Heart right ventricle (tissue), 16 donors: ENCODE results near the gene CERS3. TPM values are rescaled to one million over a fixed set of nuclear protein-coding genes. Genes with fewer than 3 reads are reported as not detected.

ENCODE experiments used
- ATAC-seq, 8 donors: fragments of 200-7000 bp; cut with Tn5 transposase; one replicate each; pipeline ENCODE4 v1.9.1; 2020; ENCODE audit warnings: mild to moderate bottlenecking in 8 of 8, moderate library complexity in 8 of 8, moderate number of reproducible peaks in 1 of 8
- DNase-seq, 2 donors: peaks; one replicate each; pipeline ENCODE4 v3.0.0-alpha.2; 2020
- H3K27ac ChIP-seq, 10 donors: fragments of 200-600 bp; sonication (generic) in 2 of 10; one replicate each; pipeline versions ENCODE4 v1.5.0 to v1.8.0; 2020 to 2022; ENCODE audit warnings: mild to moderate bottlenecking in 3 of 10
- H3K27me3 ChIP-seq, 7 donors: fragments of 200-600 bp; one replicate each; pipeline ENCODE4 v1.8.0; 2021 to 2022; ENCODE audit warnings: mild to moderate bottlenecking in 2 of 7
- H3K36me3 ChIP-seq, 9 donors: fragments of 200-600 bp; sonication (generic) in 1 of 9; one replicate each; pipeline versions ENCODE4 v1.5.0 to v1.8.0; 2020 to 2022; ENCODE audit warnings: mild to moderate bottlenecking in 2 of 9
- H3K4me1 ChIP-seq, 9 donors: fragments of 200-600 bp; sonication (generic) in 1 of 9; one replicate each; pipeline versions ENCODE4 v1.5.0 to v1.8.0; 2020 to 2022; ENCODE audit warnings: mild to moderate bottlenecking in 4 of 9
- H3K4me3 ChIP-seq, 10 donors: fragments of 200-600 bp; sonication (generic) in 2 of 10; one replicate each; pipeline versions ENCODE4 v1.5.0 to v1.8.0; 2020 to 2022; ENCODE audit warnings: mild to moderate bottlenecking in 7 of 10, moderate library complexity in 2 of 10
- H3K9me3 ChIP-seq, 11 donors: fragments of 200-600 bp in 10 of 11; sonication (generic) in 2 of 11; one replicate each; pipeline versions ENCODE4 v1.5.0 to v1.8.0; 2013 to 2022; ENCODE audit warnings: mild to moderate bottlenecking in 2 of 11, control low read depth in 1 of 11, moderate library complexity in 1 of 11
- WGBS, 2 donors: extraction: QIAGEN DNeasy Blood & Tissue Kit; methylation state at CpG; one replicate each; pipeline ENCODE4 v1.1.7; 2013; ENCODE audit warnings: inconsistent platforms in 1 of 2; 5-methylcytosine and 5-hydroxymethylcytosine counted together
- intact Hi-C, 10 donors: fragments of 100-400 bp; cut with DNase I; formaldehyde crosslinking; loops; one replicate each; pipeline versions ENCODE4 v1.11.1 to v1.14.2; 2022
- polyA plus RNA-seq, 2 donors: library from polyadenylated mRNA; stranded (reverse); fragments of 200-250 nt; gene quantifications; one replicate each; pipeline ENCODE4 v1.2.3, GENCODE V29; 2013
- total RNA-seq, 10 donors: library from RNA; stranded (reverse); fragmentation: NEBNext Ultra II Directional in 3 of 10; extraction: Animal tissue kit (Norgen Biotek cat#: 25700) in 3 of 10; gene quantifications; one replicate each; pipeline versions ENCODE4 v1.2.1 to v1.2.4, GENCODE V29; 2021 to 2023
- TF ChIP-seq, protein P1 (sequence below), 9 donors: fragments of 200-600 bp; sonication (generic) in 2 of 9; IDR thresholded peaks; one replicate each; pipeline versions ENCODE4 v1.5.0 to v1.8.0; 2021 to 2022; ENCODE audit warnings: antibody characterized with exemption in 9 of 9, mild to moderate bottlenecking in 5 of 9, moderate library complexity in 1 of 9
- donor health status: Arrhythmogenic right ventricular cardiomyopathy.
- donor health status: ischemic (EF 13 %, LVEDD 7.1; RV severe dilation, severe dysfunction).
- donor health status: healthy with polysubstance abuse.
- donor health status: DM: no; HTN: yes; CAD: no.
- donor health status: DM: no; HTN: no; CAD: no.
- donor health status: ischemic (EF 25% LVEDD 6.9; RV normal size, moderate dysfunction).
- donor health status: ischemic (EF 25% LVEDD 5.7; RV mildly dilated, moderate dysfunction).
- donor health status: healthy.
- donor health status: DM: yes; HTN: yes; CAD: no.
- donor health status: Ischemic cardiomyopathy.
- donor health status: ischemic (EF 35%, LVEDD 5.7; RV mildly dilated, moderate dysfunction).
- donor health status: nonischemic (EF 11% LVEDD 7.7; RV severe dilation, severe dysfunction).
- donor health status: DM: yes; HTN: yes; CAD: no.
- donor health status: PGD.
- donor health status: ischemic (EF 29% LVEDD 5.4; RV normal size, mild dysfunction).
- donor health status: nonischemic (EF 23%, LVEDD 6.1; RV moderate dilation, normal function).

Gene CERS3
- total and polyA plus RNA-seq, 12 donors: 0.03 TPM; not detected in 11

DNA sequence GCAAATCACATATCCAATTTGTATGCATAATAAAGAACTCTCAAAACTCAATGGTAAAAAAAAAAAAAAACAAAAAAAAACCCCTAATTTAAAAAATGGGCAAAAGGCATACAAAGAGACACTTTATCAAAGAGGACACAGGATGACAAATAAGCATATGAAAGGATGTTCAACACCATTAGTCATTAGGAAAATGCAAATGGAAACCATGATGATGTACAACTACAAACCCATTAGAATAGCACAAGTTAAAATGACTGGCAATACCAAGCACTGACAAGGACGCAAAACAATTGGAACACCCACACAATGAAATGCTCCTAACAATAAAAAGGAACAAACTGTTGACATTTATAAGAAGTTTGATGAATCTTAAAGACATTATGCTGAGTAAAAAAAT is 123.6 kb downstream of the CERS3 start:
- TF ChIP-seq, protein P1, sequence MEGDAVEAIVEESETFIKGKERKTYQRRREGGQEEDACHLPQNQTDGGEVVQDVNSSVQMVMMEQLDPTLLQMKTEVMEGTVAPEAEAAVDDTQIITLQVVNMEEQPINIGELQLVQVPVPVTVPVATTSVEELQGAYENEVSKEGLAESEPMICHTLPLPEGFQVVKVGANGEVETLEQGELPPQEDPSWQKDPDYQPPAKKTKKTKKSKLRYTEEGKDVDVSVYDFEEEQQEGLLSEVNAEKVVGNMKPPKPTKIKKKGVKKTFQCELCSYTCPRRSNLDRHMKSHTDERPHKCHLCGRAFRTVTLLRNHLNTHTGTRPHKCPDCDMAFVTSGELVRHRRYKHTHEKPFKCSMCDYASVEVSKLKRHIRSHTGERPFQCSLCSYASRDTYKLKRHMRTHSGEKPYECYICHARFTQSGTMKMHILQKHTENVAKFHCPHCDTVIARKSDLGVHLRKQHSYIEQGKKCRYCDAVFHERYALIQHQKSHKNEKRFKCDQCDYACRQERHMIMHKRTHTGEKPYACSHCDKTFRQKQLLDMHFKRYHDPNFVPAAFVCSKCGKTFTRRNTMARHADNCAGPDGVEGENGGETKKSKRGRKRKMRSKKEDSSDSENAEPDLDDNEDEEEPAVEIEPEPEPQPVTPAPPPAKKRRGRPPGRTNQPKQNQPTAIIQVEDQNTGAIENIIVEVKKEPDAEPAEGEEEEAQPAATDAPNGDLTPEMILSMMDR (IDR thresholded peaks at IDR 0.05): no peak

DNA sequence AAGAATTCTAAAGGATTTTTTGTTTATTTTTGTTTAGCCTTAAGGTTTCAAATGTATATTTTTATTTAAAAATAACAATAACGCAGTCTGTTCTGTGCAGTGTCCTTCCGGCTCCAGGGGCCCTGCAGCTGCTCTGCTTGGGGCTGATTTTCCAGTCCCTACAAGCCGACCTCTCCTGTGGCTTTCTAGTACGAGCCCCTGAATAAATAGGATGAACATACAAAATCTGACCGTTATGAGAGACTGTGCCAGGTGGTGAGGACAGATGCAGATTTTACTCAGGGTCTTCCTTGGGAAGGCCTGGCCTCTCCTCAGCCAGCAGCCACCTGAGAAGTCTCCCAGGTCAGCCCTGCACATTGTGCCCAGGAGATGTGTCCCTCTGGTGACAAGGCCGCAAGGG is 127.8 kb downstream of the CERS3 start:
- DNase-seq: no peak
- no peaks in the 10 kb centered on the region for H3K4me1 ChIP-seq
- no peaks in the 10 kb centered on the region for H3K36me3 ChIP-seq
- 79 to 88% methylated on average over 6 of the region's 6 CpGs for WGBS, 2 donors
- intact Hi-C loops: no loop called here
- peaks cover 0 to 13% (median 0%) of the 10 kb centered on the region in 7 donors for H3K27me3 ChIP-seq
- H3K9me3 ChIP-seq: peaks cover 0 to 18% (median 3%) of the 10 kb centered on the region in 11 donors
- no peak overlapping the region for H3K27ac ChIP-seq
- no peak overlapping the region for H3K4me3 ChIP-seq
- ATAC-seq: no peak
- TF ChIP-seq, protein P1 (IDR thresholded peaks at IDR 0.05): no peak

More for the DNA sequence above, 123.6 kb downstream of the CERS3 start:
- WGBS, 2 donors: 98% methylated on average over 1 of the region's 1 CpG
- Histone ChIP-seq H3K4me1 (no peaks in the 10 kb centered on the region), H3K36me3 (no peaks in the 10 kb centered on the region), H3K9me3 (peaks cover 0 to 27% (median 3%) of the 10 kb centered on the region in 11 donors), H3K27ac (no peak overlapping the region), H3K4me3 (no peak overlapping the region), H3K27me3 (peaks cover 0 to 10% (median 0%) of the 10 kb centered on the region in 7 donors)
- intact Hi-C loops: no loop called here
- DNase-seq (no peak), ATAC-seq (no peak)

DNA sequence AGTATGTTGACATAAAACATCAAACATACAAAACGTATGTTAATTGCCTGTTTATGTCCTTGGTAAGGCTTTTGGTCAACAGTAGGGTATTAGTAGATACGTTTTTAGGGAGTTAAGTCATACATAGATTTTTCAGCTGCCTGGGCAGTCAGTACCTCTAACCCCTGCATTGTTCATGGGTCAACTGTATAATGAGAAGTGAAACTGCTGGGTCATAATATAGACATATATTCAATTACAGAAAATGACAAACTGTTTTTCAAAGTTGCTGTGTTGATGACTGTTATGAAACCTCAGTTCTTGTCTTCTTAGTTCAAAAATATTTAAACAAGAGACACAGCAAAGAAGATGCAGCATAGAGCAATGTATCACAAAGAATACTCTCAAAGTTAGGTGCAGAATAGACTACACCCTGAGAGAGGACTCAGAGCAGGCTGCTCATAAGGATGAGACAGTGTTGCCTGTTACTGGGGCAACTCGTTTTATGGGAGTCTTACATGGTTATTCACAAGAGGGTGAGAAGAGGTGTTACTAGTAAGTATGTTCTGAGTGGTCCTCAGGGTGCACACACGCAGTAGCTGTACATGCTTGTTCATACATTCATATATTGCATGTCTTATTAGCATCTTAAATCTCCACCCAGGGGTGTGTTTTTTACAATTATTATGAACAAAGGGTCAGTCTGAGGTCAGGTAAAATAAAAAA is 133.9 kb downstream of the CERS3 start:
- ATAC-seq (no peak), DNase-seq (no peak)
- WGBS, 2 donors: 56 to 63% methylated on average over 4 of the region's 4 CpGs
- intact Hi-C loops: no loop called here
- TF ChIP-seq, protein P1 (IDR thresholded peaks at IDR 0.05): no peak
- H3K4me1 ChIP-seq: no peaks in the 10 kb centered on the region
- peaks cover 0 to 7% (median 0%) of the 10 kb centered on the region in 7 donors for H3K27me3 ChIP-seq
- no peak overlapping the region for H3K27ac ChIP-seq
- H3K9me3 ChIP-seq: peaks cover 0 to 2% (median 0%) of the 10 kb centered on the region in 11 donors
- no peaks in the 10 kb centered on the region for H3K36me3 ChIP-seq
- H3K4me3 ChIP-seq: no peak overlapping the region

DNA sequence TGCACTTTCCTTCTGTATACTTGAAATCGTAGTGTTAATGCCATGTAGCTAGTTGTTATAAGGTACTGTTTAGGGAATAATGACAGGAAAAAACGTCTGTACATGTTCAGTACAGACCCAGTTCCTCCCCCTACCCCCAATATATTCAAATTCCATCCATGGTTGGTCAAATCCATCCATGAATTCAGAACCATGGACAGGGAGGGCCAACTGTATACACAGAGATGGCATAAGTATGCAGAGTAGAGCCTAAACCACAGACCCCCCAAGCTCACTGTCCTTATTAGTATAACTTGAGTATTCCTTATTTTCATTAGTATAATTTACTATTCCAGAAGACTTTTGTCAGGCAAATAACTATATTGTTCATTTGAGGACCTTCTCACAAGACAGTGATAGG is 135.7 kb downstream of the CERS3 start:
- Histone ChIP-seq H3K4me3 (no peak overlapping the region), H3K9me3 (peaks cover 0 to 14% (median 2%) of the 10 kb centered on the region in 11 donors), H3K27ac (no peak overlapping the region), H3K27me3 (peaks cover 0 to 5% (median 0%) of the 10 kb centered on the region in 7 donors), H3K36me3 (no peaks in the 10 kb centered on the region), H3K4me1 (no peaks in the 10 kb centered on the region)
- WGBS, 2 donors: 58 to 61% methylated on average over 2 of the region's 2 CpGs
- DNase-seq (no peak), ATAC-seq (no peak)
- intact Hi-C loops: no loop called here
- TF ChIP-seq, protein P1 (IDR thresholded peaks at IDR 0.05): no peak
